Activated naive CD8-positive, alpha-beta T cell treated with anti-CD3 and anti-CD28 coated beads, Interleukin-2, amount 10 ng/mL, durations not matched to agents 7 days and 5 days (primary cell): ENCODE results near the gene C22orf15. TPM values are rescaled to one million over a fixed set of nuclear protein-coding genes. Genes with fewer than 3 reads are reported as not detected.
A peak's percentile ranks its signal among the peaks of the same experiment; 100 is the strongest.

Source experiments
- ATAC-seq: fragments of 150-1000 bp; cut with Tn5 transposase; one replicate; pipeline ENCODE4 v1.10.0; 2021; ENCODE audit warnings: low read depth, moderate library complexity
- POLR2A ChIA-PET: fragments of 350-600 bp; sonication (Branson Sonifier 250); formaldehyde crosslinking; loops from one replicate; lab custom pipeline; 2021; ENCODE audit warnings: antibody characterized with exemption; lab: Charles Lee
- DNase-seq: peaks from one replicate; pipeline ENCODE4 v3.0.0; 2021
- H3K27ac Mint-ChIP-seq: one replicate; pipeline ENCODE4 v1.8.0; 2022; ENCODE audit warnings: mild to moderate bottlenecking, mixed read lengths
- H3K27me3 Mint-ChIP-seq: one replicate; pipeline ENCODE4 v1.8.0; 2022; ENCODE audit warnings: mild to moderate bottlenecking, moderate library complexity, mixed read lengths
- H3K36me3 Mint-ChIP-seq: one replicate; pipeline ENCODE4 v1.8.0; 2021; ENCODE audit warnings: mild to moderate bottlenecking, mixed read lengths
- H3K4me1 Mint-ChIP-seq: one replicate; pipeline ENCODE4 v1.8.0; 2021; ENCODE audit warnings: mixed read lengths
- H3K4me3 Mint-ChIP-seq: one replicate; pipeline ENCODE4 v1.8.0; 2022; ENCODE audit warnings: mild to moderate bottlenecking, moderate library complexity, mixed read lengths
- H3K9me3 Mint-ChIP-seq: one replicate; pipeline ENCODE4 v1.8.0; 2021; ENCODE audit warnings: mixed read lengths
- total RNA-seq, 2 experiments: library from RNA; stranded (reverse); gene quantifications; one replicate each; pipeline ENCODE4 v1.2.3, GENCODE V29; 2021

The C22orf15 gene
- total RNA-seq, 2 experiments from 2014 or later, result 2.1 to 2.9 TPM

DNA sequence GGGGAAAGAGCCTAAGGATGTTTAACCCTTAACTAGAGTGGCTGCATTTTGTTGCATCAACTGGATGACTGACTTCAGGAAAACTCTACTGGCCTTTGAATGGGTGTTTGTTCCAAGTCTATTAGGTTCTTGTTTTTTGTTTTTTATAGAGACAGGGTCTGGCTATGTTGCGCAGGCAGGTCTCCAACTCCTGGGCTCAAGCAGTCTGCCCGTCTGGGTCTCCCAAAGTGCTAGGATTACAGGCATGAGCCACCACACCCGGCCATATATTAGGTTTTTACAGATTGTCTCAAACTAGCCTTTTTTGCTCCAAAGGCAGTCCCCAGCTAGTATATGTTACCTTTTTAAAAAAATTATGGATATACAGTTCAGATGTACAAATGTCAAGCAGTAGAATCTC lies 25.1 kb downstream of the C22orf15 start:
- no peaks in the 10 kb centered on the region for H3K27me3 Mint-ChIP-seq
- H3K4me1 Mint-ChIP-seq, result peaks cover 50% of the 10 kb centered on the region
- DNase-seq, result no peak
- POLR2A ChIA-PET, result interaction anchor here (1.4 to 3.0 kb wide), 5 partner anchors 12 to 69 kb away, joined by 4 to 18 read pairs (median 7); partner anchors contain the start of genes MMP11 and SLC2A11
- H3K27ac Mint-ChIP-seq, result peak overlapping the region; percentile 87
- no peak for ATAC-seq
- H3K4me3 Mint-ChIP-seq, result peak overlapping the region; percentile 92
- peaks cover 11% of the 10 kb centered on the region for H3K36me3 Mint-ChIP-seq
- H3K9me3 Mint-ChIP-seq, result no peaks in the 10 kb centered on the region

DNA sequence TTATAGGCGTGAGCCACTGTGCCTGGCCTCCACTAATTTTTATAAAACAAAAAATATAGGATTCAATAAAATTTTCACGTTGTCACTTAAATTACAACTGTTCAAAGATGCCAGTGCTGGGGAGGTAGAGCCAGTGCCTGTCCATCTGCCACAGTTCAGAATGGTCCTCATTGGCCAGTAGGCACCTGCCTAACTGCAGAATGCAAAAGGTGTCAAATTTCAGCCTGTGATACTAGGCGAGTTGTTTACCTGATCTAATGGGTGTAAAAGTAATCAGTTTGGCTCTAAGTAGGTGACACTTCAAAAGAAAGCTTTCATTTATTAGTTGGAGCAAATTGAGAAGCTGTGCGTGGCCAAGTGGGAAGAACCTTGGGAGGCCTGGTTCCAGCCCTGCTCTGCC lies 26.3 kb downstream of the C22orf15 start:
- POLR2A ChIA-PET, result interaction anchor here (1.1 to 1.9 kb wide), 3 partner anchors 12 to 68 kb away, joined by 3 to 10 read pairs (median 3); partner anchors contain the start of genes MMP11 and SLC2A11
- DNase-seq, result no peak
- no peak overlapping the region for H3K27ac Mint-ChIP-seq
- no peaks in the 10 kb centered on the region for H3K9me3 Mint-ChIP-seq
- H3K36me3 Mint-ChIP-seq, result peaks cover 15% of the 10 kb centered on the region
- no peak overlapping the region for H3K4me3 Mint-ChIP-seq
- no peaks in the 10 kb centered on the region for H3K27me3 Mint-ChIP-seq
- peaks cover 47% of the 10 kb centered on the region for H3K4me1 Mint-ChIP-seq
- ATAC-seq, result no peak

DNA sequence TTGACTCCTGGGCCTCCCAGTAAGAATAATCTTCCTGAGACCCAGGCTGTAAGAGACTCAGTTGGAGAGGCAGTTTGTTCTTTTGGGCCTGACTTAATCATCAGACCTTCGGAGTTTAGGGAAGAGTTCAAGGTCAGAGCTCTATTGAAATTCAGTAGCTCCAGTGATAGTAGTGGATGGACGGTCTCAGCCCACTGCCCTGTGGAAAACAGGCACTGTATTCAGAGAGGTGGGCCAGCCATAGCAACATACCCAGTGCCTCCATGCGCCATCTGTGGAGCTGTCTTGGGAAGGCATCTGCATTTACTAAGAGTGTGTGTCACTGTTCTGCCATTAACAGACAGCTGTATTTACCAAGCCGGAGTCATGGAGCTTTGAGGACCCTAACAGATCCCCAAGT lies 26.8 kb downstream of the C22orf15 start:
- peaks cover 42% of the 10 kb centered on the region for H3K4me1 Mint-ChIP-seq
- POLR2A ChIA-PET, result interaction anchor here (1.1 kb wide), 2 partner anchors 12 to 68 kb away, joined by 3 read pairs; partner anchors contain the start of gene SLC2A11
- no peaks in the 10 kb centered on the region for H3K27me3 Mint-ChIP-seq
- no peak for DNase-seq
- H3K36me3 Mint-ChIP-seq, result peaks cover 15% of the 10 kb centered on the region
- H3K4me3 Mint-ChIP-seq, result no peak overlapping the region
- ATAC-seq, result no peak
- H3K9me3 Mint-ChIP-seq, result no peaks in the 10 kb centered on the region
- peak overlapping the region; percentile 1 for H3K27ac Mint-ChIP-seq

DNA sequence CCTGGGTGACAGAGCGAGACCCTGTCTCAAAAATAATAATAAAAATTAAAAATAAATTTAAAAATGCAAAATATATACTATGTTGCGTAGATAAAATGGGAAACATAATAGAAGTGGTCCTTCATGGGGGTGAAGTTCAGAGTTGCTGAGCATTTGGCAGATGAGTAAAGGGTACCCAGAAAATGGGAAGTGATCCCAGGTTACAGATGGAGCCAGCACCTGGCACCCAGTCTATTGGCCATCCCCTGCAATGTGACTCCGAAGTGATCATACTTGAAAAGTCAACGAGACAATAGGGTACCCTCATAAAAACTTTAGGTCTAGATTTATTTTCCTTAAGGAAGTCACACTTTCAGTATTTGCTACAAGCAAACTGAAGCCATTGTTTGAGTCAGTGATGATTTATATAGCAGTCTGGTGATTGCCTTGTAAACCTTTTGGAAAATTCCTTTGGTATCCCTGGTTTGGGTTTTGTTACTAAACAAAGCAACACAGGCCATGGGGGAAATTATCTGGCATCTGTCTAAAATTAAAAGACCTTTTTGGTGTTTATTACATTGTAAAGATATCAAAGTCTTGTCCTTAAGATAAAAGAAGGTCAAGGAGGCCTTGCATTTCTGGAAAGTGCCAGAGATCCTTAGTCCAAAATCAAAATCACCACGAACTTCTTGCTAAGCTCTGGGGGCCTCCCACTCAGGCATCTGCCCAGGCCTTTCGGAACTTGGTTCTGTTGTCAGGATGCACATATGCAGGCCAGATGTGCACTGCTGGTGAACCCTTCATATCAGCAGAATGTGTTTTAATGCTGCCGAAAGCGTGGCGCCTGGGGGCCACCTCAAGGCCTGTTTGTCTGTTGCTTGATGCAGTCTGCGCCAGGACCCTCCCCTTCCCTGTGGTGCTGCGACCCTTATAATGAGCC lies 28.3 kb downstream of the C22orf15 start:
- peaks cover 20% of the 10 kb centered on the region for H3K36me3 Mint-ChIP-seq
- no peak overlapping the region for H3K27ac Mint-ChIP-seq
- H3K4me3 Mint-ChIP-seq, result no peak overlapping the region
- DNase-seq (no peak), ATAC-seq (no peak)
- peaks cover 38% of the 10 kb centered on the region for H3K4me1 Mint-ChIP-seq
- POLR2A ChIA-PET, result no interaction called here
- no peaks in the 10 kb centered on the region for H3K9me3 Mint-ChIP-seq
- no peaks in the 10 kb centered on the region for H3K27me3 Mint-ChIP-seq

DNA sequence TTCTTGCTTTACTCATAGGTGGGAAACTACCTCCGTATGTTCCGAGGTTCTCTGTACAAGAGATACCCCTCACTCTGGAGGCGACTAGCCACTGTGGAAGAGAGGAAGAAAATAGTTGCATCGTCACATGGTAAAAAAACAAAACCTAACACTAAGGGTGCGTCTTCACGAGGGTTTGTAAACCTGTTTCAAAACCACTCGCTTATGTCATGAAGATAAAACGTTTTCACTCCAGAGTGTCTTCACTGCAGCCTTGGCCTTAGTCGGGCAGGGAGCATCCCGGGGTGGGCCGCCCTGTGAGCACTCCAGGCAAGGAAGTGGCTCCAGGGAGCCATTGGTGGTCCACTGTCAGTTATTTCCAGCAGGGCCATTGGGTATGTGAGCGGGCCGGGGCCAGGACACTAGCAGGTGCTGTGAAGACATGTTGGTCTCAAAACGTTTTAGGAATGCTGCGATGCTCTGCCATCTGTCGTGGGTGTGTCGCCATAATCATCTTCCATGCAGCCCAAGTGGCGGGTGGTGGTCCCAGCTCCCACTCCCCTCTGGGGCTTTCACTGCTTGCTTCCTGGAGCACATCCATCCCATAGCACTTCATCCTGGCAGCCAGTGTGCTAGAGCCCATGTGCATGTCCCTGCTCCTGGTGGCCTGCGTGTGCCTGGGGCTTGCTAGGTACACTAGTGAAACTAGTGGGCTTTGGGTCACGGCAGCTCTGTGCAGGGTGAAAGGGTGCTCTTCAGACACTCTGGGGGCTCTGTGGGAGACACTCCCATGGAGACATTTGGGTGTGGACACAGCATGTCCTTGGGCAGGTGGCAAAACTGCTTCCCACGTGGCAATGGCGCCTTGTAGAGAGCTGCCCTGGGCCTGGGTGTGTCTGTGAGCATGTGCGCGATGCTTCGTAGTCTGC lies 29.2 kb downstream of the C22orf15 start:
- no peak for DNase-seq
- Mint-ChIP-seq H3K4me3 (peak overlapping the region; percentile 35), H3K27me3 (no peaks in the 10 kb centered on the region), H3K4me1 (peaks cover 32% of the 10 kb centered on the region), H3K9me3 (no peaks in the 10 kb centered on the region), H3K36me3 (peaks cover 26% of the 10 kb centered on the region), H3K27ac (peak overlapping the region; percentile 72)
- POLR2A ChIA-PET, result interaction anchor here (1.5 kb wide), 1 partner anchor 66 kb away, joined by 3 read pairs; the partner anchor contains the start of gene SLC2A11
- ATAC-seq, result no peak

DNA sequence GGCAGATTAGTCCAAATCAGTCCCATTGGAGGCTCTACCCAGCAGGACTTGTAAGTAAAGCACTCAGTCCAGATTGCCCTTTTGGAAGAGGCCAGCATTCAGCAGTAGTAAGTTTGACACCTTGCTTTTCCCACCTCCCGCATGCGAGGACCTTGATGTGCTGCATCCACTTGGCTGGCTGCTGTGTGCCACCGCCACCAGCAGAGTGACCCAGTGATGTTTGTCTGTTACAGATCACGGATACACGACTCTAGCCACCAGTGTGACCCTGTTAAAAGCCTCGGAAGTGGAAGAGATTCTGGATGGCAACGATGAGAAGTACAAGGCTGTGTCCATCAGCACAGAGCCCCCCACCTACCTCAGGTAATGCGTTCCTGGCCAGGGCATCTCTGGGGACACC lies 30.5 kb downstream of the C22orf15 start:
- H3K27ac Mint-ChIP-seq, result no peak overlapping the region

DNA sequence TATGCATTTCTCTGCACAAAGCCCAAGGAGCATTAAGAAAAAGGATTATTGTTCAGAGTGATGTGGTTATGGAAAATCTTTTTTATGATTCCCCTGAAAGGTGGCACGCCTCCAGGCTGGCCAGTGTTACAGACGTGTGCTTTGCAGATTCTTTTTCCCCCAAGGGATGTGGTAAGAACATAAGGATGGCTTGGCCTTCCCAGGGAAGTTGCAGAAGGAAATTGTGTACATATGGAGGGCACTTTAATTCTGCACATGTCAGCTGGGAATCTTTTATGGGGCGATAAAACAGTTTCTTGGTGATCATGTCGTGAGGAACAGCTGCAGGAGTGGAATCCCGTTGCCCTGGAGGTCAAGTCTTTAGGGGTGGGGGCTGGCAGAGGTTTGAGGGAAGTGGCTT lies 33.7 kb downstream of the C22orf15 start:
- no peaks in the 10 kb centered on the region for H3K27me3 Mint-ChIP-seq
- H3K9me3 Mint-ChIP-seq, result no peaks in the 10 kb centered on the region
- no peak overlapping the region for H3K4me3 Mint-ChIP-seq
- ATAC-seq (no peak), DNase-seq (no peak)
- H3K36me3 Mint-ChIP-seq, result peaks cover 25% of the 10 kb centered on the region
- H3K27ac Mint-ChIP-seq, result no peak overlapping the region
- H3K4me1 Mint-ChIP-seq, result peaks cover 12% of the 10 kb centered on the region
- POLR2A ChIA-PET, result no interaction called here

More for the DNA sequence above, 30.5 kb downstream of the C22orf15 start:
- ATAC-seq (no peak), DNase-seq (no peak)
- peaks cover 25% of the 10 kb centered on the region for H3K4me1 Mint-ChIP-seq
- no peaks in the 10 kb centered on the region for H3K27me3 Mint-ChIP-seq
- peak overlapping the region; percentile 1 for H3K4me3 Mint-ChIP-seq
- H3K36me3 Mint-ChIP-seq, result peaks cover 28% of the 10 kb centered on the region
- POLR2A ChIA-PET, result interaction anchor here (0.6 to 1.5 kb wide), 3 partner anchors 17 to 64 kb away, joined by 3 read pairs; partner anchors contain the start of genes C22orf15 and SLC2A11
- no peaks in the 10 kb centered on the region for H3K9me3 Mint-ChIP-seq

DNA sequence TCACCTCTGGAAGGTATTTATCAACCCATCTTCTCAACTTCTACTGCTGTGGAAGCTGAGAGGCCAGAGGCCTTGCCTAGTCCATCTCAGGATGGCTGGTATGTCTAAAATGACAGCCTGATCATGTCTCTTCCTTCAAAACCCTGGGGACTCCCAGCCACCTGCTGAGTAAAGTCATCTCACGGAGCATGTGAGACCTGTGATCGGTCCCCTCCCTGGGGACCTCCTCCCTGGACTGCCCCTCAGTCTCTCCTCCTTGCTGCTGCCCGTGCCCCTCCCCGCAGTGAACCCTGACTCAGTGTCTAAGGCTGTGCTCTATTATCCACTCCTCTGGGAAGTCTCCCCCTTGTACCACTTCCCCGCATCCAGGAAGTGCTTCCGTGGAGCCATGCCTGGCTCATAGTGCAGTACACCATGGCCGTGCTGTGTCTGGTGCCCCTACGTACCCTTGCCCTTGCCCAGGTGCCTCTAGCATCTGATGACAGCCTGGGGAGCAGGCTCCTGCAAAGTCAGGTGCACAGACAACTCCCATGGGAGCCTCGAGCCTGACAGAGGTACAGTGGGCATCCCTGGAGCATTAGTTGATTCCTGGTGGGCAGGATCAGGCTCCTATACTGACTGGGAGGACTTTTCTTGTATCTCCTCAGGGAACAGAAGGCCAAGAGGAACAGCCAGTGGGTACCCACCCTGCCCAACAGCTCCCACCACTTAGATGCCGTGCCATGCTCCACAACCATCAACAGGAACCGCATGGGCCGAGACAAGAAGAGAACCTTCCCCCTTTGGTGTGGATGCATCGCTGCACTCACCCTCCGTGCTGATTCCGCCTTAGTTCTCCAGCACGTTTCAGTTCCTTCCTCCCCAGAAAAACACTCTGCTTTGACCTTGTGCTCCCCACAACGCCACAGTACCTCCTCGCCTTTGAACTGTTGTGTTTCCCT lies 37.8 kb downstream of the C22orf15 start:
- H3K9me3 Mint-ChIP-seq, result no peaks in the 10 kb centered on the region
- ATAC-seq (no peak), DNase-seq (no peak)
- H3K4me1 Mint-ChIP-seq, result no peaks in the 10 kb centered on the region
- POLR2A ChIA-PET, result no interaction called here
- H3K4me3 Mint-ChIP-seq, result no peak overlapping the region
- H3K36me3 Mint-ChIP-seq, result peaks cover 34% of the 10 kb centered on the region
- no peaks in the 10 kb centered on the region for H3K27me3 Mint-ChIP-seq
- peak overlapping the region; percentile 30 for H3K27ac Mint-ChIP-seq

DNA sequence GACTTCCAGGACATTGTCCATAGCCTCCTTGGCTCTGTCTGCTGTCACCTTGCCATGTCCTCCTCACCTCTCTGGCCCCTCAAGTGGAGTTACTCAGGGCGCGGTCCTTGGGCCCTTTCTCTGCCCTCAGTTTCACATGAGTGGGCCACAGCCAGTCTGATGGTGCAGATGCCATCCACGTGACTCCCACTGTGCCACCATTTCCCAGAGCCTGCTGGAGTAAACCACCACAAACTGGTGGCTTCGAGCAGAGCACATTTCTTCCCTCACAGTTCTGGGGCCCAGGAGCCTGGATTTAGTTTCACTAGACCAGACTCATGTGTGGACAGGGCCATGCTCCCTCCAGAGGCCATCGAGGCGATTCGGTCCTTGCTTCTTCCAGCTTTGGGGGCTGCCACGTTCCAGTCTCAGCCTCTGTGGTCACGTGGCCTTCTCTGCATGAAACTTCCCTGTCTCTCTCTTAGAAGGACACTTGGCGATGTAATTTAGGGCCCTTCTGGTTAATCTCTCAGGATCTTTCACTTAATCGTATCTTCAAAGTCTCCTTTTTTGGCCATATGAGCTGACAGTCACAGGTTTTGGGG lies 38.5 kb downstream of the C22orf15 start:
- no peaks in the 10 kb centered on the region for H3K27me3 Mint-ChIP-seq
- H3K27ac Mint-ChIP-seq, result no peak overlapping the region
- DNase-seq (no peak), ATAC-seq (no peak)
- H3K9me3 Mint-ChIP-seq, result no peaks in the 10 kb centered on the region
- POLR2A ChIA-PET, result no interaction called here
- H3K36me3 Mint-ChIP-seq, result peaks cover 31% of the 10 kb centered on the region
- H3K4me1 Mint-ChIP-seq, result no peaks in the 10 kb centered on the region
- H3K4me3 Mint-ChIP-seq, result no peak overlapping the region

DNA sequence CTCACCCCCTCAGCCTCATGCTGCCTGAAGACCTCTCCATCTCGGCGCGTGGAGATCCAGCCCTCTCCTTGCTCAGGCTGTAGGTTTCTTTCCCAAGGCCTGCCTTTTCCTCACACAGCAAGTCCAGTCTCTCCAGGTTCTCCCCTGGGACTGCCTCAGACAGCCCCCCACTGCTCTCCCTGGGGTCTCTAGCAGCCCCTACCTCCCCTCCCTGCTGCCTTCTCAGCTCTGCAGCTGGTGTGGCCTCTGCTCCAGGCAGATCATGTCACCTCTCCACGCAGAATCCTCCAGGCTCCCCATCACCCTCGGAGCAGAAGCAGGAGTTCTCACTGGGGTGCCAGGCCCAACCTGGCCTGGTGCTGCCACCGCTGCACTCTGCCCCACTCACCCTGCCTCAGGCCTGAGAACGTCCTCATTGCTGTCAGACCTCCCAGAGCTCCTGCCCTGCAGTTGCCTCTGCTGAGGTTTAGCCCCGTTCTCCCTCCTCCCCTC lies 39.1 kb downstream of the C22orf15 start:
- no peaks in the 10 kb centered on the region for H3K27me3 Mint-ChIP-seq
- H3K4me1 Mint-ChIP-seq, result no peaks in the 10 kb centered on the region
- H3K4me3 Mint-ChIP-seq, result no peak overlapping the region
- no peaks in the 10 kb centered on the region for H3K9me3 Mint-ChIP-seq
- ATAC-seq (no peak), DNase-seq (no peak)
- H3K36me3 Mint-ChIP-seq, result peaks cover 28% of the 10 kb centered on the region
- H3K27ac Mint-ChIP-seq, result no peak overlapping the region
- POLR2A ChIA-PET, result no interaction called here

DNA sequence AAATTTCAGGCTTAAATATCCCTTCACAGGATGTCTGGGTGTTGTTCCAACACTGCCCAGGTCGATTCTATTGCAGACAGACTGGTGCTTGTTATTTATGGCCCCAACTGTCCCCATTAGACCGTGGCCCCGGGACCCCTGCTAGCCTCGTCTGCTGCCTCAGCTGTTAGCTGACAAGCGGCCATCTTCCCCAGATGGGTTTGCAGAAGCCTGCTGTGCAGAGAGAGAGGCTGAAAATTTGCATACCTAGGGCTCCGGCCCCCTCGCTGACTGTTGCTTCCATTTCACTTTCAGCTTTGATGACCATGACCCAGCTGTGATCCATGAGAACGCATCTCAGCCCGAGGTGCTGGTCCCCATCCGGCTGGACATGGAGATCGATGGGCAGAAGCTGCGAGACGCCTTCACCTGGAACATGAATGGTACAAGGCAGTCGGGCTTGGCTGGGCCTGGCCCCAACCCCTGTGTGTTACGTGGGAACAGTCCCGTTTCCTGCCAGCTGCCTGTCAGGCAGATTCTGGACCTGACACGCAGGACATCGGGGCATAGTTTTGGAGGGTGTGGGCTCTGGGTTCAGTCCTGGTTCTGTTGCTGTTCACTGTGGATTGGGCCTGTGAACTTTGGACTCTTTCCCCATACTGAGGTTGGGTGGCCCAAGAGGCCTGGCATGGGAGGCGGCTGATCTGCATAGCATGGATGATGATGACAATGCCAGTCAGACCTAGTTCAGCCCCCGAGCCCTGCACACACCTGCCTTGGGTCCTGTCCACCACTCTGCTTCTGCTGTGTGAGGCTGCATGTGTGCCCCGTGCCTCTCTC lies 40.4 kb downstream of the C22orf15 start:
- Mint-ChIP-seq H3K27me3 (no peaks in the 10 kb centered on the region), H3K4me3 (no peak overlapping the region), H3K36me3 (peaks cover 31% of the 10 kb centered on the region), H3K4me1 (no peaks in the 10 kb centered on the region), H3K27ac (no peak overlapping the region), H3K9me3 (no peaks in the 10 kb centered on the region)
- no peak for DNase-seq
- no peak for ATAC-seq
- POLR2A ChIA-PET, result no interaction called here
